HG02588 (cell line): Measurements from ENCODE around the gene SLC66A3.
"Not testable (repeated sequence)": the region's sequence is repeated elsewhere in the genome, so short reads cannot be mapped to it uniquely, and the experiment has no call there.

Experiments used
- ATAC-seq: cut with Tn5 transposase; IDR thresholded peaks from one replicate; pipeline ENCODE4 v1.9.1; 2021; ENCODE audit warnings: mild to moderate bottlenecking, moderate library complexity; ENCODE audit not compliant: unreplicated experiment

SLC66A3 gene

DNA sequence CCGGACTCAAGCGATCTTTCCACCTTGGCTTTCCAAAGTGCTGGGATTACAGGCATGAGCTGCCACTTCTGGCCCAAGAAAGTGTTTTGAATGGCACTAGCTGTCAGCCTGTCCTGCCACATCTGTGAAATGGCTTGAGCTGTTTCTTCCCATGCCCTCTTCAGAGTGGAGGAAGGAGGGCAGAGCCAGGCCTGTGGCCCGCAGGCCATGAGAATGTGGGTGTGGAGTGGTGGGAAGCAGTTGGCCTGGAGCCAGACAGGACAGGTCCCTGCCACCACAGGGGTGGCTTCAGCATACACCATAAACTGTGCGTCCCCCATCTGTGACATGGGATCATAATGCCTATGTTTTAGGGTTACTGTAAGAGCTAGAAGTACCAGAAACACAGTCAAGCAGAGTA, 6.5 kb downstream of the SLC66A3 start:
- no peak for ATAC-seq

DNA sequence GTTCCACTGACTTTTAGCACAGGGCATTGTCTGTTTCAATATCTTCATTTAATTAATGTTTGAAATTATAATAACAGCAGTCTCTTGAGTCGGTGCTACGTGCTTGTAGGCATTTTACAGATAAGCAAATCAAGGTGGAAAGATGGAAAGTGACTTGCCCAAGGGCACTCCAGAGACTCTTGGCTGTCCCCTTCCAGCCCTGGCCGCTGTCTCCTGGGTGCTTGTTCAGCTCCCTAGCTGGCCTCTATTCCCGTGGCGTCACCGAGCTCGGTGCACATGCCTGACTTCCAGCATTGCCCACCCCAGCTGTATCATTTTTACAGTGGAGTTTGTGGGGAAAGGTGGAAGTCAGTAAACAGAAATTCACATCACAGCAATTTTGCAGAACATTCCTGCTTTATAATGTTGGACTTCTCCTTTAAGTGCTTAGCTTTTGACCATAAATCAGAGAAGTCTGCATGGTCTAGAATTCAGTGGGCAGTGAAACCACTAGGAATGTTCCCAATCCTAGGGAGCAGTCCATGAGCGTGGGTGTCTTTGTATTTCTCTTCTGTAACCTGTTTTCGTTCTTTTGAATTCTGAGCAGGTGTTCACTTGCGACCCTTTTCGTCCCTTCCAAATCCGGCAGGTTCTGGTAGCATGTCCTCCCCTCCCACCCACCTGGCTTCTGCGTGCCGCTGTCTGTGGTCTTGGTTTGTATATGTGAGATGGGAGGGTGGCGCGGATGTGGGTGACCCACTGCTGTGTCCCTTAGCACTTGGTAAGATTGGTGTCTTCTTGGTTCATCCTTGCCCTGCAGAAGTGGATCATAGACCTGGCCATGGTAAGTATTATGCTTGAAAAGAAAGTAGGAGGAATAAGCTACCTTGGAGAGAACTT, 8.4 kb downstream of the SLC66A3 start:
- no peak for ATAC-seq

- ATAC-seq, result not testable (repeated sequence)
Observed at GRCh38 chr2:11165046-11165445, 9.8 kb downstream of the SLC66A3 start.

GRCh38 chr2:11166476-11166875, 11.2 kb downstream of the SLC66A3 start:
- ATAC-seq, result no peak

DNA sequence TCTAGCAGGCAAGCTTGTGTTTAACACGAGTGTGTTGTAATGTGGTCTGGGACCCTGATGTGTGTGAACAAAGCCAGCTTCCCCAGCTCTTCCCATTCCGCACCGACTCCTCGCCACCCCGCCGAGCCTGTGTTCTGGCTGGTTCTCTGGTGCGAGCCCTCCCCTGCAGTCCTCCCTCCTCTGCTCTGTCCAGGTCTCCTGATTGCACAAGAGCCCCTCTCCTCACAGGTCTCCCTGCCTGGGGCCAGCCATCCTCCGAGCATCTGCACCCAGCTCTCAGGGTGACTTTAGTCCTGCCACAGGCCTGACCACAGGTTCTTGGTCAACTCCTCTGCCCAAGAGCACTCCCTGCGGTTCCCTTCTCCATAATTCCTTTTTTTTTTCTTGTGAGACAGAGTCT, 13.2 kb downstream of the SLC66A3 start:
- ATAC-seq, result no peak

GRCh38 chr2:11169333-11169732, 14.1 kb downstream of the SLC66A3 start:
- ATAC-seq, result no peak

DNA sequence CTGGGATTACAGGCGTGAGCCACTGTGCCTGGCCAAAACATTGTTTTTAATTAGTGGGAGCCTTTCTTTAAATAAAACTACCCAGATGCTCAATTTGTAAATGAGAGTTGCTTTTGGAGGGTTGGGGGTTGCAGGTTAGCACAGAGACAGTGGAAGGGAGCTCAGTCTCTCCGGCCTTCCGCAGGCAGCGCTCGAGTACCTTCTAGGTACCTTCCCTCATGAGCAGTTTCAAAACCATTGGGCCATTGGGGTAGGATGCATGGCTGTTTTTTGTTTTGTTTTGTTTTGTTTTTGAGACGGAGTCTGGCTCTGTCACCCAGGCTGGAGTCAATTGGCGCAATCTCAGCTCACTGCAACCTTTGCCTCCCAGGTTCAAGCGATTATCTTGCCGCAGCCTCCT, 19.0 kb downstream of the SLC66A3 start:
- no peak for ATAC-seq

DNA sequence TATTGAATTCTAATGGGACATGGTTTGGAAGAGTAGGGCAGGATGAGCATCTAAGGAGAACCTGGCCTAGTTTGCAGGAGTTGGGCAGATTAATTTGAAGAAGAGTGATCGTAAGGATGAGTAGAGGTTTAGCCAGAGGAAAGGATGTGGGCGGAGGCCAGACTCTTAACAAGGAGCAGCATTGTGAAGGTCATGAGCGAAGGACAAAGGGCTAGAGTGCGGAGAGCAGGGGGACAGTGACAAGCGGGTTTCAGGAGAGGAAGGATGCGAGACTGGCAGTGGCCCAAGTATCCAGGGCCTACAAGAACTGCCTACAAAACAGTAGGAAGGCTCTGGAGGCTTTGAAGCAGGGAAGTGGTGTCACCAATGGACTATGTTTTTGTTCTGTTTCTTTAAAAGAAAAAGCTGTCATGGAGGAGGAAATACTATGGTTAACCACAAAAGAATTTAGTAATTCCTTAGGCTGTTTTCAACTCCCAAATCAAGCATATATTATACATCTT, 20.1 kb downstream of the SLC66A3 start:
- ATAC-seq, result no peak

DNA sequence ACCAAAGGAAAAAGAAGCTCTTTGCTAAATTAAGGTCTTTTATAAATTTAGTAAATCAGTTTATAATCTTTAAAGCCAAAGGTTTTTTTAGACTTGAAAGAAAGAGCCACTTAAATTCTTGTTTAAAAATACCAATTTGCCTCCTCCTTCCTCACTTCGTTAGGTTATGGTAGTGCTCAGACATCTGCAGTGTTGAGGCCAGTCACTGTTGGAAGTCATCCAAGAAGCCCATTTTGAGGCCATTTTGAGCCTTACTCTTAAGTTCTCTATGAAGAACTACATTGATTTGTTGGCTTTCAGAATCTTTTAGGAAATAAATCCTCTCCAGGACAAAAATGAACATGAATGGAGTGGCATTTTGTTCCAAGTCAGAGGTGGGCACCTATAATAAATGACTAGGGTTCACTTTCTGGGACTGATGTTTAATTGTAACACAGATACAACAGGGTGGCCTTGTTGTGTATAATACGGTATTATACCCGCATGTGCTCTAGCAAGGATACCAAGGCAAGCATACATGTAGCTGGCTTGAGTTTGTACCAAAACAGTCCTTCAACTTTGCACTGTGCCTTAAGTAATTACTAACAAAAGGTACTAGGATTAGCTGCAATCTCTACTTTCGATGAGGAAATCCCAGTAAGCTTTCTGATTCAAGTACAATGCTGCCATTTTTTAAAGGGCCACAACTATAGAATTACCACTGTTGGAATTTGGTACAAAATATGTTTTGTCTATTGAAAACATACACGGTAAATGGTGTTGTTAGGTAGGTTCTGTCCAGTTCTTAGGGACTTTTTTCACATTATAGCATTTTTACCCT, 22.8 kb downstream of the SLC66A3 start:
- no peak for ATAC-seq

- no peak for ATAC-seq
Observed at GRCh38 chr2:11179196-11179595, 23.9 kb downstream of the SLC66A3 start.

- no peak for ATAC-seq
Observed at GRCh38 chr2:11179899-11180298, 24.6 kb downstream of the SLC66A3 start.

DNA sequence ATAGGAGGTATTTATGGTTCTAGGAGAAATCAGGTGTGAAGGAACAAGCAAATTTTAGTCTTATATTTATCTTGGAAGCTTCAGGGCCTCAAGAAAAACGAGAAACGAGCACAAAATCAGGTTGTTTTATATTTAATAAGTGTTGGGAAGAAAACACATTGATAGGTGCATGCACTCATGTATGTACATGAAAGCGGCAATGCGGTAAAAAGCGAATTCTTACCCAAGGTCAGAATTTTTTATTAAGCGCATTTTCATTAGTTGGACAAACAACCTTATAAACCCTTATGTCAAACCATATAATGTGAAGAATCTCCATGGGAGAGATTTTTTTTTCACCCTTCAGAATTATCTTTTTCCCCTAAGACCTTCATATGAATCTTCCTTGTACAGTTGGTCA, 25.4 kb downstream of the SLC66A3 start:
- no peak for ATAC-seq

DNA sequence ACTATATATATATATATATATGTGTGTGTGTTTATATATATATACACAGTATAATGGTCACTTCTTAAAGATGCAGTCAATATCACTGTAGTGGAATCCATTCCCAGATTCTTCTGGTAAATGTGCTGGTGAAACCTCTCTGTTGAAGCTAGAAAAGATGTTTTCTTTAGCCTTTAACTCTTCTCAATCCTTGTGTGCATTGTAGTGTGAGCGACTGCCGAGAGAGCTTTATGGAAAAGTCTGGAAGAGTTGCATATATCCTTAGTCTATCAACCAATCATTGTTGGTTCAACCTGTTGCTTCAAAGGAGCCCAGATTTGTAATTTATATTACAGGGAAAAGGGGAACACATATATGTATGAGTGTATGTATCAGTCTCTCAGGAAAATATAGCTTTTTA, 27.7 kb downstream of the SLC66A3 start:
- ATAC-seq, result no peak

- ATAC-seq, result no peak
Observed at GRCh38 chr2:11186145-11186544, 30.9 kb downstream of the SLC66A3 start.

GRCh38 chr2:11187083-11187619, 31.9 kb downstream of the SLC66A3 start:
- no peak for ATAC-seq

DNA sequence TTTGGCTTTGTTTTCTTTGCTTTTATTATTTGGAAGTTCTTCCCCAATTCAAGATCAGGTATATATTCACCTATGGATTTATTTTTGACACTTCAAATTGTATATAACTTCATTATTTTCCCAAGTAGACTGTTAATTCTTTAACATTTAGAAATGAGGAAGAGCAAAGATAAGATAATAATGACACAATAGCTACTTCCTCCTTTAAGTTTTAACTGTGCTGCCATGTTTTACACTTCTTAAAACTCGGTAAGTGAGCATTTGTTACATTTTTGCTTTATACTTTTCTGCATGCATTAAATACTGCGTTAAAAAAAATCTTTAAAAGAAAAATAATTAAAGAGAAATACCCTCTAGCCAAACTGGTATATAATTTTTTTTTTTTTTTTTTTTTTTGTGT, 32.5 kb downstream of the SLC66A3 start:
- ATAC-seq, result no peak

- no peak for ATAC-seq
Observed at GRCh38 chr2:11196246-11196645, 41.0 kb downstream of the SLC66A3 start.

GRCh38 chr2:11200651-11201050, 45.4 kb downstream of the SLC66A3 start:
- ATAC-seq, result no peak

- no peak for ATAC-seq
Observed at GRCh38 chr2:11201969-11202368, 46.7 kb downstream of the SLC66A3 start.

DNA sequence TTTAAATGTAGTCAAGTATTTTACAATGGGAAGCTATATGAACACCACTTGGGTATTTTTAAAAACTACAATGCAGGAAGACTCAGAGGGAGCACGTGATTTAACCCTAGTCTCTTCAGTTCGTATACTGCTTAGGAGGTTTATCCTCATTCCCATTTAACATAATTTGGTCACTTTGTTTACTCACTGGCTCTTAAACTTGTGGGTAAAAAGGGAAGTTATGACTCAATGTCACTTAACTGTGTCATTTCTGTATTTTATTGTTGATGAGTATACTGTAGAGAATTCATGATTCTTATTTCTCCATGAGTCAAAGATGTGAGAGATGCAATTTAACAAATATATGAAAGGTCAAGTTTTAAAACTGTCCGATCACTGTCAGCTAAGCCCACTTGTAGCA, 48.2 kb downstream of the SLC66A3 start:
- ATAC-seq, result peak; percentile 62

- ATAC-seq, result no peak
Observed at GRCh38 chr2:11208083-11208482, 52.8 kb downstream of the SLC66A3 start.

DNA sequence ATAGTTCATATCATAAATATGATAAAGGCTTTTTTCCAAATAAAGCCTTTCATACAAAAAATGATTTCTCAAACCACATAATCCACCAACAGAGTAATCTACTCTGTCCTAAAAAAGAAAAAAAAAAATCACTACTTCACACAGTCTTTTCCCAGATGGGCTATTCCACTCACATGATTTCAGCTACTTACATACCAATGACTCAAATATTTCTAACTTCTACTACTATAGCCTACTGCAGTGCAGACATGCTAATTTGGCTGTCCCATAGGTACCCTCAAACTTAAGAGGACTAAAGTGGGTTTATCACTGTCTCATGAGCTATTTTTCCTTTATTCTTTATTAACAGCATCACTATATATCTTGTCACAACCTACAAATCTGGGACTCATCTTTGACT, 57.4 kb downstream of the SLC66A3 start:
- no peak for ATAC-seq
